ENCODE data around the gene SMIM36.
"Not testable (repeated sequence)": the region's sequence is repeated elsewhere in the genome, so short reads cannot be mapped to it uniquely, and the experiment has no call there.

Gene SMIM36

GRCh38 chr17:55448681-55449080 is 62.6 kb downstream of the SMIM36 start:
- no peaks in the 10 kb centered on the region for H3K36me3 ChIP-seq (ENCODE audit: insufficient read depth)
- no peak overlapping the region for H3K4me2 ChIP-seq
- no peaks in the 10 kb centered on the region for H3K27me3 ChIP-seq (ENCODE audit: insufficient read depth, low read depth)
- H4K20me1 ChIP-seq (ENCODE audit: insufficient read depth), result no peaks in the 10 kb centered on the region
- no peaks in the 10 kb centered on the region for H3K79me2 ChIP-seq (ENCODE audit: insufficient read depth, low read depth)
- no peak overlapping the region for H2AFZ ChIP-seq (ENCODE audit: low read depth)
- H3K9ac ChIP-seq, result no peak overlapping the region
- no peak overlapping the region for H3K4me3 ChIP-seq (IDR thresholded peaks at IDR 0.05; ENCODE audit: insufficient read depth, low read depth, low read length)
- no peak overlapping the region for H3K27ac ChIP-seq
- TF ChIP-seq, protein P1, sequence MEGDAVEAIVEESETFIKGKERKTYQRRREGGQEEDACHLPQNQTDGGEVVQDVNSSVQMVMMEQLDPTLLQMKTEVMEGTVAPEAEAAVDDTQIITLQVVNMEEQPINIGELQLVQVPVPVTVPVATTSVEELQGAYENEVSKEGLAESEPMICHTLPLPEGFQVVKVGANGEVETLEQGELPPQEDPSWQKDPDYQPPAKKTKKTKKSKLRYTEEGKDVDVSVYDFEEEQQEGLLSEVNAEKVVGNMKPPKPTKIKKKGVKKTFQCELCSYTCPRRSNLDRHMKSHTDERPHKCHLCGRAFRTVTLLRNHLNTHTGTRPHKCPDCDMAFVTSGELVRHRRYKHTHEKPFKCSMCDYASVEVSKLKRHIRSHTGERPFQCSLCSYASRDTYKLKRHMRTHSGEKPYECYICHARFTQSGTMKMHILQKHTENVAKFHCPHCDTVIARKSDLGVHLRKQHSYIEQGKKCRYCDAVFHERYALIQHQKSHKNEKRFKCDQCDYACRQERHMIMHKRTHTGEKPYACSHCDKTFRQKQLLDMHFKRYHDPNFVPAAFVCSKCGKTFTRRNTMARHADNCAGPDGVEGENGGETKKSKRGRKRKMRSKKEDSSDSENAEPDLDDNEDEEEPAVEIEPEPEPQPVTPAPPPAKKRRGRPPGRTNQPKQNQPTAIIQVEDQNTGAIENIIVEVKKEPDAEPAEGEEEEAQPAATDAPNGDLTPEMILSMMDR (conservative IDR thresholded peaks at IDR 0.05; ENCODE audit: low read depth, low read length), result no peak
- H3K4me1 ChIP-seq (ENCODE audit: low read depth, poor library complexity, severe bottlenecking), result peaks cover 7% of the 10 kb centered on the region

DNA sequence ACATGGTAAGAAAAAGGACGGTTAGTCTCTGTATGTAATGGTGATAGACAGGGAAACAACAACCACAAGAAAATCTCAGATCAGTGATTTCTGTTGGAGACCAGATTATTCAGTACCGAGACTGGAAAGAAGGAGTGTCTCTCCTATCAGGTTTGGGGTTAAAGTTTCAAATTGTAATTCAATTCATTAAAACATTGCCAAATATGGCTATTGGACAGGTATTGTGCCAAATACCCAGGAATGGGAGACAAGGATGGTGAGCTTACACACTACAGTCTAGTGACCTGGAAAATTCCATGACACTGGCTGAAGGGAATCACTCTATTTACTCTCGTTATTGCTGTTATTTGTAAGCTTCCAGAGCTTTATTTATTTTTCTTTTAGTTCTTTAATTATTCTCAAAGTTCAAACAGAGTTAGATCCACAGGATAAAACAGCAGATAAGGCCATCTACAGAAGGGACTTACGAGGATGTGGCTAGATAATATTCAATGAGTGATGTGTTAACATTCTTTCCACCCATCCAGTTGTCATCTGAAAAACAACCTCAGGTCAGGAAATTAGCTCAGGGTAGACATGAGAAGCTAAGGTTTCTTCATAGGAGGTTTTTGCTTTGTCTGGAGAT is 64.6 kb downstream of the SMIM36 start:
- no peak overlapping the region for H3K4me3 ChIP-seq (IDR thresholded peaks at IDR 0.05; ENCODE audit: insufficient read depth, low read depth, low read length)
- H3K9ac ChIP-seq, result no peak overlapping the region
- TF ChIP-seq, protein P1 (conservative IDR thresholded peaks at IDR 0.05; ENCODE audit: low read depth, low read length), result no peak
- H4K20me1 ChIP-seq (ENCODE audit: insufficient read depth), result no peaks in the 10 kb centered on the region
- H3K36me3 ChIP-seq (ENCODE audit: insufficient read depth), result no peaks in the 10 kb centered on the region
- H2AFZ ChIP-seq (ENCODE audit: low read depth), result no peak overlapping the region
- no peak overlapping the region for H3K27ac ChIP-seq
- no peaks in the 10 kb centered on the region for H3K27me3 ChIP-seq (ENCODE audit: insufficient read depth, low read depth)
- no peak overlapping the region for H3K4me2 ChIP-seq
- no peaks in the 10 kb centered on the region for H3K4me1 ChIP-seq (ENCODE audit: low read depth, poor library complexity, severe bottlenecking)
- H3K79me2 ChIP-seq (ENCODE audit: insufficient read depth, low read depth), result no peaks in the 10 kb centered on the region

- not testable (repeated sequence) for H3K4me3 ChIP-seq (IDR thresholded peaks at IDR 0.05; ENCODE audit: insufficient read depth, low read depth, low read length); H4K20me1 ChIP-seq (ENCODE audit: insufficient read depth); H2AFZ ChIP-seq (ENCODE audit: low read depth); H3K9ac ChIP-seq; H3K27ac ChIP-seq; H3K4me2 ChIP-seq; H3K27me3 ChIP-seq (ENCODE audit: insufficient read depth, low read depth); H3K4me1 ChIP-seq (ENCODE audit: low read depth, poor library complexity, severe bottlenecking); H3K79me2 ChIP-seq (ENCODE audit: insufficient read depth, low read depth); H3K36me3 ChIP-seq (ENCODE audit: insufficient read depth)
Observed at GRCh38 chr17:55446004-55446403, 65.2 kb downstream of the SMIM36 start.

DNA sequence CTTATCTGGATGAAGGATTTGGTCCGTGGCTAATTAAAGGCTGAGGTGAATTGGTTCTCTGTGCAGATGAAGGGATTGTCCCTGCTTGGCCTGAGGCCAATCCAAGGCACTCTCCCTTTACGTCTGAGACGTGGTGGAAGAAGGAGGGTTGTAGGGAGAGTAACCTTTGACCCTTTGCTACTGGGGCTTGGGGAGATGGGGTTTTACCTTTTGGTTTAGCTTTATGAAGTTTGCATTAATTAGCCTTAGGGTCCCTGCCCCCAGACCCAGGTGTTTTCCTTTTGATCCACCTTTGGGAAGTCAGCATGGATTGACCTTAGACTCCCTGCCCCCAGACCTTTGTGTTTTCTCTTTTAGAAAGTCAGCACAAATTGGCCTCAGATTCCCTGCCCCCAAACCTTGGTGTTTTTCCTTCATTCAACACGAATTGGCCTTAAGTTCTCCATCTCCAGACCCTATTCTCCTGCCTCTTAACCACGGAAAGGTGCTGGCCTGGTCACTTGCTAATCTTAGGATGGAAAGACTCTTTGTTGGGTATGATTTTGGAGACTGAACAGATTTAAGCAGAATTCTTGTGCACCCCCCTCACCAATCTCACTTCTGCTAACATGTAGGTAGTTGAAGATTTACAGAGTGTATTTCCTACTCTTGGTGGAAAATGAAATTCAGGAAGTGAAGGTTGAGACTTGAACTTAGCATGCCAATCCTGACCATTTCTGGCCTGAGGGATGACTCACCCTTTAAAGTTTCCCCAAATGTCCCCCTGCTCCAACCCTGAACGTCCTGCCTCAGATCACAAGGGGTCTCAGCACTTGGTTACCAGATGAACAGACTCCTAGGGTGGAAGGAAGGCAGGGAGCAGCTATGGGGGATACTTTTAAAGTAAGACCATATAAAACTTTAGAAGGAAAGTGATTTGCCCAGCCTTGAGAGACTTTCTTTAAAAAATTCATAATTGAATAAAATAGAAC is 66.5 kb downstream of the SMIM36 start:
- H3K27ac ChIP-seq, result no peak overlapping the region
- H3K4me2 ChIP-seq, result no peak overlapping the region
- H3K9ac ChIP-seq, result no peak overlapping the region

More for the DNA sequence above, 66.5 kb downstream of the SMIM36 start:
- no peaks in the 10 kb centered on the region for H3K79me2 ChIP-seq (ENCODE audit: insufficient read depth, low read depth)
- H3K27me3 ChIP-seq (ENCODE audit: insufficient read depth, low read depth), result no peaks in the 10 kb centered on the region
- H3K36me3 ChIP-seq (ENCODE audit: insufficient read depth), result no peaks in the 10 kb centered on the region
- no peak overlapping the region for H3K4me3 ChIP-seq (IDR thresholded peaks at IDR 0.05; ENCODE audit: insufficient read depth, low read depth, low read length)
- TF ChIP-seq, protein P1 (conservative IDR thresholded peaks at IDR 0.05; ENCODE audit: low read depth, low read length), result no peak
- no peaks in the 10 kb centered on the region for H4K20me1 ChIP-seq (ENCODE audit: insufficient read depth)
- no peaks in the 10 kb centered on the region for H3K4me1 ChIP-seq (ENCODE audit: low read depth, poor library complexity, severe bottlenecking)
- no peak overlapping the region for H2AFZ ChIP-seq (ENCODE audit: low read depth)
